HG03103 (cell line): ENCODE data around the gene RTL10.

ENCODE experiments used
- ATAC-seq: cut with Tn5 transposase; IDR thresholded peaks from one replicate; pipeline ENCODE4 v1.9.1; 2021; ENCODE audit warnings: low read depth; ENCODE audit not compliant: unreplicated experiment

RTL10 gene

DNA sequence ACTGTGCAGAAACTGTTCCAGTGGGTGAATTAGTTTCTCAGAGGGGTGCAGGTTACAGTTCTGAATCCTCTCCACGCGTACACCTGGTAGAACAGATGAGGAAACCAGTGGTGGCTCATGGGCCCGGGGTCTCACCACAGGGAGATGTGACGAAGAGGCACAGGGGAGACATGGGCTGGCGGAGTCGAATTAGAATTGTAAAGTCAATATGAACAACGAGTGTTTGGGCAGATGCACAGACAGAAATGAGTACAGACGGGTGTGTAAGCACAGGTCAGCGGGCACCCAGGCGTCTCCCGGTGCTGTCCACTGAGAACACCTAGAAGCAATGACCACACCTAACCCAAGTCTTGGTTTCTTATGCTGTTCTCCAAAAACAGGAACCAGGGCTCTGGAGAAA lies 41.8 kb downstream of the RTL10 start:
- no peak for ATAC-seq

DNA sequence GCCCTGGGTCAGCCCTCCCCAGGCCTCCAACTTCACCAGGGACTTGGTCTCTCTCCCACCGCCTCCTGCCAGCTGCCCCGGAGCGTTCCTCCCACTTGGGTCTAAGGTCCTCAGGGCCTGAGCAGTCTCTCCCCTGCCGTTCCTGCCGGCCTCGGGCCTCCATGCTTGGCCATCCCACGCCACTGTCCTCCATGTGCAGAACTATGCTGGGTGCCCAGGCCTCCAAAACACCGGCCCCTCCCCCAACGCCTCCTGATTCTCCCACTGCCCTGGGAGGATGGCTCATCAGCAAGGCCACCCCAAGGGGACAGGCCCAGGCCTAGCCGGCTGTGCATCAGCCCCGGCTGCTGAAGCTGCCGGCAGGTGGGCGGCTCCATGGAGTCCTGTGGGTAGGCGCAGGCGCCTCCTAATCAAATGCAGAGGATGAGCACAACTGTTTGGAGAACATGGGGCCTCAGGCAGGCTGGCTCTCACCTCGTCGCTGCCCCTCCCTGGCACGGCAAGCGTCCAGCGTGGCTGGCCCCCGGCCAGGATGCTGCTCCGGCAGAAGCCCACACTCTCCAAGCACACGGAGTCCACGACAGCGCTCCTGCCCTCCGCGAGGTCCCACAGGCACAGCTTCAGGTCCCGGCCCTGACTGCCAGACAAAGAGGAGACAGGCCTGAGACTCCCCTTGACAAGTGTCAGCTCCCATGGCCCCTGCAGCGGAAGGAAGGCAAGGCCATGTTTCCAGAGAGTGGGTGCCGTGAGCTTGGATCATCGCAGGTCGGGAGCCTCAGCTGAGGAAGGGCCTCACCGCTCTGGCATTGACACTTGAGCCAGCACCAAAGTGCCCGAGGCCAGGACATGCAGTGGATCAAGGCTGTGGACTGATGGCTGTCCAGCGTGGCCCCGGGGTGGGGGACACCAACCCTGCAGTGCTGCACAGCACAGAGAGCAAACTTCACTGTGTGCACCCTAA lies 42.6 kb downstream of the RTL10 start:
- no peak for ATAC-seq

DNA sequence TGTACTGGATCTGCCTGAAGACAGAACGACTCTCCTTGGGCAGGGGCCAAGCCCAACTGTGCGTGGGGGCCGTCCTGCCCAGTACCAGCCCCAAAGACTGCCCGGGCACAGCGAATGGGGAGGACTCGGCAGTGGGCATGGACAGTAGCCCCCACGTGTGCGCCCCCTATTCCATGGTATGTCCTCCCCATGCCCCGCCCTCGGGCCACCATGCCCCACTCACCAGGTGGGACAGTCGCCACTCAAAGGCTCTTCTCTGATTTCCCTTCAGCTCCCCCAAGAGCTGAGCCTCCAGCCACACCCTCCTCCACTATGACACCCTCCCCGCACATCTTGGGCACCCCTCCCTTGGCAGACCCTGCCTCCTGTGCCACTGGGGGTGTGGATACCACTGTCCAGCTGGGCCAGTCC lies 43.5 kb downstream of the RTL10 start:
- no peak for ATAC-seq

DNA sequence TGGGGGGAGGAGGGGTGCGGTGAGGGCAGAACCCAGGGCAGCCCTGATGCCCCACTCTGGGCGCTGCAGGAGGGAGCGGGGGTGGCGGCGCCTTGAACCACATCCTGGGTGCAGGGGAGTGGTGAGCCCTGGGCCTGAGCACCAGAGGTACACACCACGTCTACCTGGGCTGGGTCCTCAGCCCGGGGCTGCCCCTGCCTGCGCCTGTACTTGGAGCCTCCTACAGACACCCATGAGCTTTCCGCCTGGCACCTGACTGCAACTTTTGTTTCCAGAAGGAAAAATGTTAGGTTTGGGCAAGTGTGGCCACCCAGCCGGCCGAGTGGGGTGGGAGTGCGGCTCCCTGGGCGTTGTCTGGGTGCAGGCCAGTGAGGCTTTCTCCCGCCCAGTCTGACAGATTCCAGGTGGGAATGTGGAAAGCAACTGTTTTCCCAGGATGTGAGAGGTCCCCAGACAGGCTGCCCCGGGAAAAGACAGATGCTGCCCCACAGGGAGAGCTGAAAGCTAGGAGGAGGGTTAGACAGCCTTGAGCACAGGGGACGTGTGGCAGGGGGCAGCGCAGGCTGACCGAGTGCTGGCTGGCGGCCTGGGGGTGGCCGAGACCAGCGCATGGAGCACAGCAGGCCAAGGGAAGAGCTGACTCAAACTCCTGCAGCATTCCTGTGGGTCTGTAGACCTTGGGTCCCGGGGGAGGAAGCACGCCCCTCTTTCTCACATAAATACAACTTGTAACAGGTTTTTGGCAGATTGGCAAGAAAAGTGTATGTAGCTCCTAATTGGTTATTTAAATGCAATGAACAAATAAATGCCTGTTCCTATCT lies 44.1 kb downstream of the RTL10 start:
- ATAC-seq = no peak

DNA sequence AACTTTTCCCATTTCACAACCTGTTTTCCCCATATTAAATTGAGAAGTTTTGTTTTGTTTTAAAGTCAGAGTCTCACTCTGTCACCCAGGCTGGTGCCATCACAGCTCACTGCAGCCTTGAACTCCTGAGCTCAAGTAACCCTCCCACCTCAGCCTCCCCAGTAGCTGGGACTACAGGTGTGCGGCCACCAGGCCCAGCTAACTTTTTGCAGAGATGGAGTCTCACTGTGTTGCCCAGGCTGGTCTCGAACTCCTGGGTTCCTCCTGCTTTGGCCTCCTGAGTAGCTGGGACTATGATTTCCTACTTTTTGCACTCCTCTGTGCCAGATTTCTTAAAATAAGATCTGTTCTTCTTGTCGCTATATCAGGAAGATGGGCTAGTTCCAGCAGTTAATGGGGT lies 44.9 kb downstream of the RTL10 start:
- no peak for ATAC-seq

DNA sequence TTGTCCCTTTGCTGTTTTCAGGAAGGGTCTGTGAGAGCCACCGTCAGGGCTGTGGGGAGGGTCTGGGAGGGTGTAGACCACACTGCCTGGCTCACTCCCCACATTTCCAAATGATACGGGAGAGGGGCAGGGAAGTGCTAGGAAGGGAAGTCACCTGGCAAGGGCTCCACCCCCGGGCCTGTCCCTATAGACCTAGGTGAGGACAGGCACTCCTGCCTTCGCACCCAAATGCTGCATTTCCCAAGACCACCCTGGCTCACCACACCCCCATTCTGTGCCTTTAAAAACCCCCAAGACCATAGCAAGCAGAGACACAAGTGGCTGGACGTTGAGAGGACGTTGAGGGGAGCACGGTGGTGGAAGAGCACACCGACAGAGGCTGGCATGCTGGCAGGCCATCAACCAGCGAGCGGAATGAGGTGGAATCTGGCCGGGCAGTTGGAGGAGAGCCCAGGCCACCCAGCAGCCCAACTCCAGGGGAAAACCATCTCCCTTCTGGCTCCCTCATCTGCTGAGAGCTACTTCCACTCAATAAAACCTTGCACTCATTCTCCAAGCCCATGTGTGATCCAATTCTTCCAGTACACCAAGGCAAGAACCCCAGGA lies 45.7 kb downstream of the RTL10 start:
- no peak for ATAC-seq

DNA sequence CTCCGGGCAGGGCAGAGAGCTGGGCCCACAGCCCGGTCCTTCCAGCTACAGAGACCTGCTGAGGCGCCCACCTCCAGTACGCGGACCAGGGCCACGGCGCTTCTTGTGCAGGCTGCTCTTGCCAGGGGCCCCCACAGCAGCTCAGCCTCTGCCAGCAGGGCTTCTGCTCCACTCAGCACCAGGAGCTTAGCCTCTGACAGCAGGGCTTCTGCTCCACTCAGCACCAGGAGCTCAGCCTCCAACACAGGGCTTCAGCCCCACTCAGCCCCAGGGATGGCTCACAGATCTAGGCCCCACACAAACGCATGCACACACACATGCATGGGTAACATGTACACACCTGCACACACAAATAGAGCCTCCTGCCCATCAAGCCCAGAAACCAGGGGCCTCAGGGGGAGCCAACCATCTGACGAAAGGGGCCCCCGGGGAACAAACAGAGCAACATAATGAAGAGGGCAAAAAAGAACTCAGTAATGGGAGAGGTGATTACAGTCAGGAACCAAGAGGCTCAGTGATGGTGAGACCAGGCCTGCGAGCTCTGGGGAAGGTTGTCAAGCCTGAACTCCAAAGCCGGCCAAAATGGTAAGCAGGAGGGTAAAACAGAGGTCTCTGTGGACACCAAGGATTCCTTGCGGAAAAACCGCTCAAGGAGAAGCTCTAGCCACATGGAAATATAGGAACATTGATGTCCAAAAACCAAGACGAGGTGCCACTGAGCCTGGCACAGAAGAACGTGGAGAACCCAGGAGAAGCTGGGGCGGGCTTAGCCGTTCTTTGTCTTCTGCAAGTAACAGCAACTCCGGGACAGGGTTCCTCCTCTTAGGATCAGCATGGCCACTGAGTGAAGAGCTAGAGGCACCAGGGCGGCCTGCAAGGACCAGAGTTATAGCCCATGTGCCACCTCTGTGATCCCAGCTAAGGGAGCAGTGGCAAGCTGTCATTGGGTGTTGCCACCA lies 46.5 kb downstream of the RTL10 start:
- no peak for ATAC-seq

DNA sequence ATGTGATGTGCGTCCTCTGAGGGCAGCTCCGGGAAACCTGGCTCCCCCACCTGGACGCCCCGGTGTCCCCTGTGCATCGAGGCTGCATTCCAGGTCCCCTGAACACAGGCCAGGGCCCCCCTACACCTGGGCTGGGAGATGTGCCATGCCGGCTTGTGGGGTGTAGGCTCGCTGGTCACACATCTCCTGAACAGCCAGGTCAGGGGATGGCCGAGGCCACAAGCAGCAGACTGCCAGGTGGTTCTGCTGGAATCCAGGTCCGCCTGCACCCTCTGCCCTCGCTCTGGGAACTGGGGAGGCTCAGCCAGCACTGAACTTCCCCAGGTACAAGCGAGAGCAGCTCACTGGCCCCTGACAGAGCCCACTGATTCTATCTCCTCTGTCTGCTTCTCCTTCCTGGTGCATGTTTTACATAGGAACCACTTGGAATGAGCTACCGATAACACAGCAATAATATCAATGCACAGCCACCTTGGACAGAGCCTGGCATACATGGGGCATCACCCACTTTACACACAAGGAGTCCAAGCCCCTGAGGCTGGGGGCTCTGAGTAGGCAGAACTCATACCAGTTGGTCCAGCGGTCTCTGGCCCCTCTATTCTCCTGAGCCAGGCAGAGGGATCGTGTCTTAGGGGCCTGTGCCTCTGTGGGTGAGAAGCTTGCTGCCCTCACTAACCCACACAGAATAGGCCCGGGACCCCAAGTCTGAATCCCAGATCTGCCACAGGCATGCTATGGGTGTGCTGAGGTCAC lies 47.3 kb downstream of the RTL10 start:
- no peak for ATAC-seq

DNA sequence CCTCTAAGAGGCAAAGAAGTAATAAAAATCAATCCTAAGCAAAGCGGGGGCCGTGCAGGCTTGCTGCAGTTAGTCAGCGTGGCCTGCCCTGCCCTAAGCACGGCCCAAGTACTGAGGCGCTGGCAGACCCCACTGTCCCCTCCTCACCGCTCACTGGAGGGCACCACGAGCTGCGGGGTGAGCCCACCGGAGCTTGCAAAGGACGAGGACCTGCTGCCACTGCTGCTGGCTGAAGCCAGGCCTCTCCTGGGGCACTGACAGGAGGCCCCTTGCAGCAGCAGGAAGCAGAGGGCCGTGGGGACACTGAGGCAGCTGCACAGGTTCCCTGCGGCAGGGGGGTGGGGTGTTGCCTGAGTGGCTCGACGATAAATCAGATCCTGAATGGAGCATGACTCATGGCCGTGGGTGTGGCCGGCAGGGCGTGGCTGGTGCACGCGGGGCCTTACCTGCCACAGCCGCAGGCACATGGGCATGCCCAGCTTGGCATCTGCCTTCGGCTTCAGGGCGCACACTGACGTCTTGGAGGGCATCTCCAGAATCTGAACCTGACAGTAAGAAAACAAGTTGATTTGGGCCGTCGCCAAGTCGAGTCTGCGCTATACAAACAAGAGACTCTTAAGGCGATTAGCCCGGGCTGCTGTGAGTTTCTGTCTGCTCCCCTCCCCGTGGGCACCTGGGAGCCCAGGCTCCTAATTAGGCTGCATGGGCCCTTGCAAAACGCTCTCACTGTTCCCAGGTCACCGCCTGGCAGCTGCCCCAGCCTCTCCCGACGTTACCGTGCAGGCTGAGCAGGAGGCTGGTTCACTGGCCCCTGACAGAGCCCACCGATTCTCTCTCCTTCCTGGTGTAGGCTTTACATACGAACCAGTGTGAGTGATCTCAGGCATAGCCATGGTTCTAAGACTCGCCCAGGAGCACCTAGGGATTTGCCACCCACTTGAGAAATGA lies 48.2 kb downstream of the RTL10 start:
- ATAC-seq = no peak

DNA sequence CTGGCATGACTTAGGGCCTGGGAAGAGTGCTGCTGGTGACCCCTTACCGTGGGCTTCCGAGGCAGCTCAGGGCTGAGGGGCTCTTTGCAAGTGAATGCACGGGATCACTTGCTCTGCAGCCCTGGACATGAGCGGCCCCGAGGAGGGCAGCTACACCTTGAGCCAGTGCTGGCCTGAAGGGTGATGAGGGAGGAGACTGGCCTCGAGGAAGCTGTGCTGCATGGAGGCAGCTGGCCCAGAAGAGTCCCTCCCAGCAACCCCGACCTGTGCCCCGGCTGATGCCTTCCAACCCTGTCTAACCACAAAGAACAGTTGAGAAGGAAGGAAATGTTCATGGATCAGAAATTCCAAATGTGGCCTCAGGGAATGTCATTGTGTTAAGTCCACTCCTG lies 48.9 kb downstream of the RTL10 start:
- no peak for ATAC-seq
